GM10266 (cell line): ENCODE results near the gene NAALAD2.

Experiments
- DNase-seq: peaks from one replicate; pipeline ENCODE4 v3.0.0; 2012; ENCODE audit errors: extremely low spot score
- TF ChIP-seq, protein P1 (sequence below): IDR thresholded peaks from 2 replicates; pipeline ENCODE4 v1.5.1; 2012; ENCODE audit warnings: mild to moderate bottlenecking, low read depth; ENCODE audit not compliant: control insufficient read depth, insufficient read depth; ENCODE audit errors: missing control alignments

Gene NAALAD2

DNA sequence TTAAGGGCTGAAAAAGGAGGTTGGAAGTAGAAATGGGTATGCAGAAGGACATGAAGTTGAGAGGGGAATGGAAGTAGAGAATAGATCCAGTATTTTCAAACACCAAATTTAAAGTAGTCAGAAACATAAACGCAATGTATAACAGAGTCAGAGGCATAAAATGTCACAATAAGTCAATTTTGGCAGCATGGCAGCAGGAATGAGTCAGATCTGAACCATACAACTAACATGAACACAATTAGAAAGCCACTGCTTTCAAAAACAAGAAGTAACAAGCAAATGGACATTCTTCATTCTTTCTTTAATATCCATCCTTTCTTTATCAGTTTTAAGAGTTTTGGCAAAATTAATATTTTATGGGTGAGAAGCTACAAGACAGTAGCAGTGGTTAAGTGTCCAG lies 85.9 kb downstream of the NAALAD2 start:
- TF ChIP-seq, protein P1, sequence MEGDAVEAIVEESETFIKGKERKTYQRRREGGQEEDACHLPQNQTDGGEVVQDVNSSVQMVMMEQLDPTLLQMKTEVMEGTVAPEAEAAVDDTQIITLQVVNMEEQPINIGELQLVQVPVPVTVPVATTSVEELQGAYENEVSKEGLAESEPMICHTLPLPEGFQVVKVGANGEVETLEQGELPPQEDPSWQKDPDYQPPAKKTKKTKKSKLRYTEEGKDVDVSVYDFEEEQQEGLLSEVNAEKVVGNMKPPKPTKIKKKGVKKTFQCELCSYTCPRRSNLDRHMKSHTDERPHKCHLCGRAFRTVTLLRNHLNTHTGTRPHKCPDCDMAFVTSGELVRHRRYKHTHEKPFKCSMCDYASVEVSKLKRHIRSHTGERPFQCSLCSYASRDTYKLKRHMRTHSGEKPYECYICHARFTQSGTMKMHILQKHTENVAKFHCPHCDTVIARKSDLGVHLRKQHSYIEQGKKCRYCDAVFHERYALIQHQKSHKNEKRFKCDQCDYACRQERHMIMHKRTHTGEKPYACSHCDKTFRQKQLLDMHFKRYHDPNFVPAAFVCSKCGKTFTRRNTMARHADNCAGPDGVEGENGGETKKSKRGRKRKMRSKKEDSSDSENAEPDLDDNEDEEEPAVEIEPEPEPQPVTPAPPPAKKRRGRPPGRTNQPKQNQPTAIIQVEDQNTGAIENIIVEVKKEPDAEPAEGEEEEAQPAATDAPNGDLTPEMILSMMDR = no peak
- peak; percentile 39 for DNase-seq

GRCh38 chr11:90221803-90222458 lies 87.5 kb downstream of the NAALAD2 start:
- TF ChIP-seq, protein P1 = no peak
- DNase-seq = peak; percentile 14

- DNase-seq = peak; percentile 91
- TF ChIP-seq, protein P1 = no peak
Observed at GRCh38 chr11:90222459-90223247, 88.2 kb downstream of the NAALAD2 start, which contains the start of gene CHORDC1. Gene CHORDC1, minus strand, starts transcription at chr11:90223049. Its CDS starts 95 bp downstream, at chr11:90222954.

- TF ChIP-seq, protein P1 = no peak
- DNase-seq = no peak
Observed at GRCh38 chr11:90223248-90223585, 88.8 kb downstream of the NAALAD2 start.

- no peak for DNase-seq
- TF ChIP-seq, protein P1 = no peak
Observed at GRCh38 chr11:90228056-90228455, 93.6 kb downstream of the NAALAD2 start.

DNA sequence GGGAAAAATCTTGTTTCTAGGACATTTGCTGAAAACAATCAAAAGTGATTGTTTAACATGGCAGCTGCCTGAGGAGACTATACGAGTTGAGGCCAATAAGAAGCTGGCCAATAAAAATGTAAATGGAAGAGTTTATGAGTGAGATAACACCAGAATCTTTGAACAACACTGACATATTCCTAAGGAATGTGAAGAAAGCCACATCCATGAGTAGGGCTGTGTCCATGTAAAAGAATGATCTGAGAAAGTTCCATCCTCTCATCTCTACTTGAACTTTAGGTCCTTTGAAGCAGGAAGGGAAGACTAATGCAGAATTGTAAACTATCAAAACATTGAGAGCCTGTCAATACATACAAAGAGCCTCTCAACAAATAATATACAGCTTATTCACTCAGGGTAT lies 95.3 kb downstream of the NAALAD2 start:
- DNase-seq = no peak
- TF ChIP-seq, protein P1 = no peak

- TF ChIP-seq, protein P1 = no peak
- no peak for DNase-seq
Observed at GRCh38 chr11:90234977-90235376, 100.5 kb downstream of the NAALAD2 start.
